CD4-positive, alpha-beta memory T cell (primary cell): Measurements from ENCODE around the gene MTURN. TPM values are rescaled to one million over a fixed set of nuclear protein-coding genes. Genes with fewer than 3 reads are reported as not detected.
A peak's percentile ranks its signal among the peaks of the same experiment; 100 is the strongest.

Source experiments
- CTCF ChIA-PET: fragments of 350-600 bp; sonication (Branson Sonifier 250); formaldehyde crosslinking; loops from one replicate; lab custom pipeline; 2021; ENCODE audit warnings: inconsistent platforms; ENCODE audit not compliant: partially characterized antibody; lab: Charles Lee
- POLR2A ChIA-PET: fragments of 350-600 bp; sonication (Branson Sonifier 250); formaldehyde crosslinking; loops from one replicate; lab custom pipeline; 2021; ENCODE audit not compliant: partially characterized antibody; lab: Charles Lee
- DNase-seq, 5 donors: peaks; one replicate each; pipeline versions ENCODE4 v3.0.0 to v3.0.0-alpha.2; 2020 to 2022; ENCODE audit warnings: mixed read lengths in 1 of 5
- H3K27ac ChIP-seq: one replicate; pipeline ENCODE4 v1.7.0; 2013; ENCODE audit warnings: low read depth, low read length
- H3K27me3 ChIP-seq: 2 replicates; pipeline ENCODE4 v1.7.0; 2013; ENCODE audit warnings: mild to moderate bottlenecking, low read length, moderate library complexity; ENCODE audit not compliant: insufficient read depth
- H3K36me3 ChIP-seq: 2 replicates; pipeline ENCODE4 v1.7.0; 2013; ENCODE audit warnings: mild to moderate bottlenecking, low read length, moderate library complexity; ENCODE audit not compliant: insufficient read depth
- H3K4me1 ChIP-seq: 2 replicates; pipeline ENCODE4 v1.7.0; 2013; ENCODE audit warnings: mild to moderate bottlenecking, low read length, moderate library complexity; ENCODE audit not compliant: insufficient read depth
- H3K4me3 ChIP-seq, 2 donors: one replicate each; pipeline ENCODE4 v1.7.0; 2013; ENCODE audit warnings: low read length in 2 of 2, mild to moderate bottlenecking in 1 of 2
- H3K9me3 ChIP-seq, 2 donors: one replicate each; pipeline ENCODE4 v1.7.0; 2013; ENCODE audit warnings: low read length in 2 of 2, control low read depth in 1 of 2; ENCODE audit not compliant: control insufficient read depth in 1 of 2
- H3K27ac Mint-ChIP-seq, 7 donors: one replicate each; pipeline ENCODE4 v1.8.0; 2020 to 2021; ENCODE audit warnings: mixed read lengths in 7 of 7, mild to moderate bottlenecking in 6 of 7, inconsistent platforms in 3 of 7, moderate library complexity in 3 of 7
- H3K27me3 Mint-ChIP-seq, 2 donors: one replicate each; pipeline ENCODE4 v1.8.0; 2020 to 2021; ENCODE audit warnings: mixed read lengths in 2 of 2
- H3K36me3 Mint-ChIP-seq, 2 donors: one replicate each; pipeline ENCODE4 v1.8.0; 2020 to 2021; ENCODE audit warnings: mixed read lengths in 2 of 2, inconsistent platforms in 1 of 2, mild to moderate bottlenecking in 1 of 2
- H3K4me1 Mint-ChIP-seq, 4 donors: one replicate each; pipeline ENCODE4 v1.8.0; 2020 to 2021; ENCODE audit warnings: mixed read lengths in 4 of 4, mild to moderate bottlenecking in 1 of 4
- H3K4me3 Mint-ChIP-seq, 8 donors: one replicate each; pipeline ENCODE4 v1.8.0; 2020 to 2021; ENCODE audit warnings: mixed read lengths in 8 of 8, mild to moderate bottlenecking in 7 of 8, moderate library complexity in 6 of 8, inconsistent platforms in 3 of 8
- H3K9me3 Mint-ChIP-seq, 8 donors: one replicate each; pipeline ENCODE4 v1.8.0; 2020 to 2021; ENCODE audit warnings: mixed read lengths in 8 of 8, mild to moderate bottlenecking in 5 of 8, inconsistent platforms in 3 of 8, moderate library complexity in 1 of 8
- intact Hi-C: fragments of 100-400 bp; cut with micrococcal nuclease; formaldehyde crosslinking; loops from one replicate; pipeline ENCODE4 v1.15.1; 2023
- polyA plus RNA-seq, 2 donors: library from polyadenylated mRNA; unstranded; fragments of 300-500 nt; fragmentation: Illumina TruSeq; gene quantifications; one replicate each; pipeline ENCODE4 v1.2.3, GENCODE V29; 2021
- total RNA-seq, 2 experiments: library from RNA; stranded (reverse); gene quantifications; one replicate each; pipeline ENCODE4 v1.2.3, GENCODE V29; 2021

The MTURN gene
- total and polyA plus RNA-seq, 4 experiments from 2014 or later, result 3.2 to 19.2 (median 11.1) TPM

- Mint-ChIP-seq H3K9me3 (no peaks in the 10 kb centered on the region), H3K4me1 (peaks cover 3 to 9% (median 6%) of the 10 kb centered on the region in 4 donors), H3K36me3 (no peaks in the 10 kb centered on the region), H3K27me3 (no peaks in the 10 kb centered on the region), H3K4me3 (no peak overlapping the region), H3K27ac (peak overlapping the region in 1 of 7 donors; percentile 25)
- no peak for DNase-seq
- no peaks in the 10 kb centered on the region for H3K36me3 ChIP-seq
- no peak overlapping the region for H3K4me3 ChIP-seq
- H3K4me1 ChIP-seq, result peaks cover 7% of the 10 kb centered on the region
- no peaks in the 10 kb centered on the region for H3K9me3 ChIP-seq
- H3K27ac ChIP-seq, result no peak overlapping the region
- CTCF ChIA-PET, result interaction anchor here (1.2 kb wide), 1 partner anchor 13 kb away, joined by 4 read pairs; no protein-coding TSS in a partner anchor
- intact Hi-C loops, result no loop called here
- no peaks in the 10 kb centered on the region for H3K27me3 ChIP-seq
- POLR2A ChIA-PET, result no interaction called here
These were observed 43.2 kb downstream of the MTURN start for GRCh38 chr7:30177965-30178364.

GRCh38 chr7:30178748-30179436 is 44.1 kb downstream of the MTURN start:
- peaks cover 7% of the 10 kb centered on the region for H3K4me1 ChIP-seq
- Mint-ChIP-seq H3K4me3 (peak overlapping the region in 2 of 8 donors; percentile 8), H3K36me3 (no peaks in the 10 kb centered on the region), H3K9me3 (peaks cover 0 to 2% (median 0%) of the 10 kb centered on the region in 8 donors), H3K4me1 (peaks cover 3 to 9% (median 6%) of the 10 kb centered on the region in 4 donors), H3K27ac (peak overlapping the region in 2 of 7 donors; percentile 32 to 50), H3K27me3 (no peaks in the 10 kb centered on the region)
- intact Hi-C loops, result no loop called here
- no peak overlapping the region for H3K27ac ChIP-seq
- H3K9me3 ChIP-seq, result no peaks in the 10 kb centered on the region
- CTCF ChIA-PET, result interaction anchor here (1.3 kb wide), 1 partner anchor 561 kb away, joined by 3 read pairs; no protein-coding TSS in a partner anchor
- no peaks in the 10 kb centered on the region for H3K27me3 ChIP-seq
- DNase-seq, result no peak
- no peak overlapping the region for H3K4me3 ChIP-seq
- POLR2A ChIA-PET, result no interaction called here
- no peaks in the 10 kb centered on the region for H3K36me3 ChIP-seq

- CTCF ChIA-PET, result no interaction called here
- Mint-ChIP-seq H3K36me3 (no peaks in the 10 kb centered on the region), H3K27me3 (no peaks in the 10 kb centered on the region), H3K9me3 (peaks cover 0 to 2% (median 0%) of the 10 kb centered on the region in 8 donors), H3K4me1 (peaks cover 3 to 9% (median 6%) of the 10 kb centered on the region in 4 donors), H3K27ac (no peak overlapping the region), H3K4me3 (no peak overlapping the region)
- Histone ChIP-seq H3K9me3 (no peaks in the 10 kb centered on the region), H3K27ac (no peak overlapping the region), H3K27me3 (no peaks in the 10 kb centered on the region), H3K4me3 (no peak overlapping the region), H3K4me1 (peaks cover 7% of the 10 kb centered on the region), H3K36me3 (no peaks in the 10 kb centered on the region)
- no peak for DNase-seq
- POLR2A ChIA-PET, result no interaction called here
- intact Hi-C loops, result no loop called here
These were observed 45.9 kb downstream of the MTURN start for GRCh38 chr7:30180718-30181117.

GRCh38 chr7:30181211-30181610 is 46.4 kb downstream of the MTURN start:
- Mint-ChIP-seq H3K9me3 (peaks cover 0 to 2% (median 0%) of the 10 kb centered on the region in 8 donors), H3K36me3 (no peaks in the 10 kb centered on the region), H3K4me1 (peaks cover 3 to 9% (median 6%) of the 10 kb centered on the region in 4 donors), H3K27me3 (no peaks in the 10 kb centered on the region), H3K4me3 (no peak overlapping the region), H3K27ac (no peak overlapping the region)
- DNase-seq, result no peak
- Histone ChIP-seq H3K36me3 (no peaks in the 10 kb centered on the region), H3K9me3 (no peaks in the 10 kb centered on the region), H3K27ac (no peak overlapping the region), H3K4me3 (no peak overlapping the region), H3K27me3 (no peaks in the 10 kb centered on the region), H3K4me1 (peaks cover 7% of the 10 kb centered on the region)
- ChIA-PET CTCF (no interaction called here), POLR2A (no interaction called here)
- intact Hi-C loops, result no loop called here

- ChIA-PET CTCF (interaction anchor here (0.8 to 1.0 kb wide), 2 partner anchors 11 to 382 kb away, joined by 3 read pairs; no protein-coding TSS in a partner anchor), POLR2A (no interaction called here)
- Histone ChIP-seq H3K4me3 (no peak overlapping the region), H3K27ac (no peak overlapping the region), H3K36me3 (no peaks in the 10 kb centered on the region), H3K9me3 (no peaks in the 10 kb centered on the region), H3K27me3 (no peaks in the 10 kb centered on the region), H3K4me1 (peaks cover 7% of the 10 kb centered on the region)
- intact Hi-C loops, result no loop called here
- no peak overlapping the region for H3K27ac Mint-ChIP-seq
- DNase-seq, result no peak
- peaks cover 3 to 9% (median 6%) of the 10 kb centered on the region in 4 donors for H3K4me1 Mint-ChIP-seq
- no peaks in the 10 kb centered on the region for H3K27me3 Mint-ChIP-seq
- peaks cover 0 to 7% (median under 1%) of the 10 kb centered on the region in 8 donors for H3K9me3 Mint-ChIP-seq
- H3K4me3 Mint-ChIP-seq, result no peak overlapping the region
- H3K36me3 Mint-ChIP-seq, result no peaks in the 10 kb centered on the region
These were observed 47.1 kb downstream of the MTURN start for GRCh38 chr7:30181736-30182522.

- intact Hi-C loops, result no loop called here
These were observed 48.0 kb downstream of the MTURN start for GRCh38 chr7:30182814-30183213.

More at GRCh38 chr7:30182814-30183213, 48.0 kb downstream of the MTURN start:
- Mint-ChIP-seq H3K27me3 (no peaks in the 10 kb centered on the region), H3K36me3 (no peaks in the 10 kb centered on the region), H3K4me1 (peaks cover 3 to 9% (median 6%) of the 10 kb centered on the region in 4 donors), H3K4me3 (no peak overlapping the region), H3K9me3 (peaks cover 0 to 14% (median 3%) of the 10 kb centered on the region in 8 donors), H3K27ac (no peak overlapping the region)
- ChIA-PET POLR2A (interaction anchor here (0.6 kb wide), 1 partner anchor 160 kb away, joined by 3 read pairs; no protein-coding TSS in a partner anchor), CTCF (interaction anchor here (1.2 kb wide), 1 partner anchor 230 kb away, joined by 3 read pairs; no protein-coding TSS in a partner anchor)
- H3K27ac ChIP-seq, result no peak overlapping the region
- peaks cover 7% of the 10 kb centered on the region for H3K4me1 ChIP-seq
- H3K36me3 ChIP-seq, result no peaks in the 10 kb centered on the region
- no peaks in the 10 kb centered on the region for H3K27me3 ChIP-seq
- no peak for DNase-seq
- H3K4me3 ChIP-seq, result no peak overlapping the region
- H3K9me3 ChIP-seq, result no peaks in the 10 kb centered on the region
